Spleen (tissue), 7 donors: ENCODE results near the gene BPI.
"Not testable (repeated sequence)": the region's sequence is repeated elsewhere in the genome, so short reads cannot be mapped to it uniquely, and the experiment has no call there.

Experiments
- CTCF ChIP-seq, 11 experiments: fragments of 200-600 bp in 7 of 11; fragments of 450-650 bp in 4 of 11; sonication (generic) in 4 of 11; IDR thresholded peaks in 8 of 11; conservative IDR thresholded peaks in 3 of 11; 1 replicate in 7 of 11; 2 replicates in 4 of 11; pipeline versions ENCODE4 v1.4.0 to v1.8.0; 2016 to 2021; ENCODE audit warnings: antibody characterized with exemption in 11 of 11, inconsistent platforms in 4 of 11, mild to moderate bottlenecking in 1 of 11
- POLR2A ChIP-seq, 3 donors: fragments of 450-650 bp; IDR thresholded peaks; one replicate each; pipeline ENCODE4 v1.5.1; 2017; ENCODE audit warnings: antibody characterized with exemption in 3 of 3, mild to moderate bottlenecking in 1 of 3
- POLR2AphosphoS5 ChIP-seq, 3 donors: sonication (generic); formaldehyde crosslinking; IDR thresholded peaks; one replicate each; pipeline ENCODE4 v1.5.1; 2017; ENCODE audit warnings: antibody characterized with exemption in 3 of 3
- donor health status: DM: no; HTN: no; CAD: no; lungs with moderate emphysema.
- donor health status: DM: no; HTN: no; CAD: no.
- donor health status: DM: no; HTN: no; CAD: no.

GRCh38 chr20:38284066-38284650 is 19.8 kb upstream of the BPI start:
- TF ChIP-seq POLR2A (IDR thresholded peaks at IDR 0.05); CTCF (IDR thresholded peaks at IDR 0.05 in 8 of 11, conservative IDR thresholded peaks at IDR 0.05 in 3 of 11); POLR2AphosphoS5 (IDR thresholded peaks at IDR 0.05): not testable (repeated sequence)
